GM12892 (cell line): ENCODE measurements around the gene SMIM41.

ENCODE experiments used
- POLR2A ChIP-seq: IDR thresholded peaks from 2 replicates; pipeline ENCODE4 v1.6.1; 2011; ENCODE audit warnings: low read depth, low read length, control low read depth
- POLR2AphosphoS5 ChIP-seq: IDR thresholded peaks from 2 replicates; pipeline ENCODE4 v1.6.1; 2011; ENCODE audit warnings: low read depth, low read length, control low read depth
- TAF1 ChIP-seq: IDR thresholded peaks from 2 replicates; pipeline ENCODE4 v1.6.1; 2011; ENCODE audit warnings: low read depth, mild to moderate bottlenecking, control low read depth, low read length, borderline replicate concordance

DNA sequence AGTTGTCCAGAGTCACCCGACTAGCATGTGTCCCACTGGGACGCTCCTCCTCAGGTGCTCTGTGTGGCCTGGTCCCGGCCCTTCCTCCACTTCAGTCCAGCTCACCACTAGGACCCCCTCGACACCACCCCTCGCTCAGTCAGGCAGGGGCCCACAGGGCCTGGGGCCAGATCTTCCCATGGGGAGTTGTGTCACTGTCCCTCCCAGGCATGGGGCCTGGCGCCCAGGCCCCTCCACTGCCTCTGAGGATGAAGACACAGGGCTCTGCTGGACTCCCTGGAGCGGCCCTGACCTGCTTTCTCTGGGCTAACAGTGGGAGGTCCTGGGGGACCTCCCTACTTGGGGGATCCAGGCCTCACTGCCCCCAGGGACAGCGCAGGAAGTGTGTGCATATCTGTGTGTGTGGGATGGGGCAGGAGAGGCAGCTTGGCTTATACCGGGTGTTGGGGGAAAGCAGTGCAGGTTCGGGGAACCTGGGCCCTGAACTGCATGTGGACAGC, 68.5 kb downstream of the SMIM41 start:
- TF ChIP-seq POLR2A (no peak), POLR2AphosphoS5 (no peak), TAF1 (no peak)
